SK-N-SH treated with all-trans-retinoic acid at 6 μM for 48 hours (cell line): ENCODE data around the gene ZNF546.
"Not testable (repeated sequence)": the region's sequence is repeated elsewhere in the genome, so short reads cannot be mapped to it uniquely, and the experiment has no call there.

ENCODE experiments used
- ATAC-seq: fragments of 200-7000 bp; cut with Tn5 transposase; 3 replicates; pipeline ENCODE4 v1.9.1; 2020; ENCODE audit warnings: mild to moderate bottlenecking, moderate library complexity
- ARNTL ChIP-seq: fragments of 450-650 bp; formaldehyde crosslinking; IDR thresholded peaks from 2 replicates; pipeline ENCODE4 v1.5.0; 2020; ENCODE audit warnings: low read depth, mild to moderate bottlenecking, moderate library complexity, borderline replicate concordance
- BACH2 ChIP-seq: fragments of 250-450 bp; sonication (Bioruptor Pico); IDR thresholded peaks from 2 replicates; pipeline ENCODE4 v1.9.0; 2021; ENCODE audit warnings: mild to moderate bottlenecking, borderline replicate concordance
- CSDC2 ChIP-seq: fragments of 250-450 bp; sonication (Bioruptor Pico); IDR thresholded peaks from 2 replicates; pipeline ENCODE4 v1.5.0; 2020; ENCODE audit warnings: mild to moderate bottlenecking, moderate library complexity
- ESRRG ChIP-seq: fragments of 250-450 bp; sonication (Bioruptor Pico); IDR thresholded peaks from 2 replicates; pipeline ENCODE4 v1.6.1; 2021; ENCODE audit warnings: mild to moderate bottlenecking
- GLIS3 ChIP-seq: fragments of 250-450 bp; sonication (Bioruptor Pico); IDR thresholded peaks from 2 replicates; pipeline ENCODE4 v1.5.0; 2020; ENCODE audit warnings: mild to moderate bottlenecking, moderate library complexity
- OSR1 ChIP-seq: fragments of 250-450 bp; sonication (Bioruptor Pico); IDR thresholded peaks from 2 replicates; pipeline ENCODE4 v1.8.0; 2022; ENCODE audit warnings: moderate library complexity, mild to moderate bottlenecking, inconsistent platforms
- RARB ChIP-seq: fragments of 250-450 bp; sonication (Bioruptor Pico); IDR thresholded peaks from 2 replicates; pipeline ENCODE4 v1.8.0; 2021; ENCODE audit warnings: mild to moderate bottlenecking, moderate library complexity
- SNAI2 ChIP-seq: fragments of 250-450 bp; sonication (Bioruptor Pico); IDR thresholded peaks from 2 replicates; pipeline ENCODE4 v1.5.0; 2020; ENCODE audit warnings: mild to moderate bottlenecking, moderate library complexity
- TCF4 ChIP-seq: fragments of 250-450 bp; sonication (Bioruptor Pico); IDR thresholded peaks from 2 replicates; pipeline ENCODE4 v1.8.0; 2021; ENCODE audit warnings: mild to moderate bottlenecking, moderate library complexity, borderline replicate concordance
- TOX ChIP-seq: fragments of 250-450 bp; sonication (Bioruptor Pico); IDR thresholded peaks from 2 replicates; pipeline ENCODE4 v1.8.0; 2021; ENCODE audit warnings: mild to moderate bottlenecking, moderate library complexity, borderline replicate concordance
- ZC3H10 ChIP-seq: fragments of 250-450 bp; sonication (Bioruptor Pico); IDR thresholded peaks from 2 replicates; pipeline ENCODE4 v1.5.1; 2021; ENCODE audit warnings: mild to moderate bottlenecking, moderate library complexity
- ZFP3 ChIP-seq: fragments of 250-450 bp; sonication (Bioruptor Pico); IDR thresholded peaks from 2 replicates; pipeline ENCODE4 v1.5.0; 2020; ENCODE audit warnings: mild to moderate bottlenecking, moderate library complexity
- ZFP30 ChIP-seq: fragments of 450-650 bp; formaldehyde crosslinking; IDR thresholded peaks from 2 replicates; pipeline ENCODE4 v1.5.0; 2022; ENCODE audit warnings: mild to moderate bottlenecking, moderate library complexity
- ZNF565 ChIP-seq: fragments of 450-650 bp; formaldehyde crosslinking; conservative IDR thresholded peaks from 2 replicates; pipeline ENCODE4 v1.5.0; 2020; ENCODE audit warnings: low read depth, mild to moderate bottlenecking, moderate library complexity
- ZNF70 ChIP-seq: fragments of 450-650 bp; formaldehyde crosslinking; IDR thresholded peaks from 2 replicates; pipeline ENCODE4 v1.5.0; 2020; ENCODE audit warnings: mild to moderate bottlenecking, moderate library complexity
- TF ChIP-seq, protein P1 (sequence below): fragments of 250-450 bp; sonication (Bioruptor Pico); IDR thresholded peaks from 2 replicates; pipeline ENCODE4 v1.8.0; 2021; ENCODE audit warnings: low read depth, mild to moderate bottlenecking, moderate library complexity, borderline replicate concordance
- TF ChIP-seq, protein P2 (sequence below): fragments of 250-450 bp; sonication (Bioruptor Pico); IDR thresholded peaks from 2 replicates; pipeline ENCODE4 v1.5.0; 2020; ENCODE audit warnings: mild to moderate bottlenecking, moderate library complexity
- TF ChIP-seq, protein P3 (sequence below): fragments of 250-450 bp; sonication (Bioruptor Pico); IDR thresholded peaks from 2 replicates; pipeline ENCODE4 v1.5.1; 2021; ENCODE audit warnings: mild to moderate bottlenecking, moderate library complexity

Gene ZNF546

DNA sequence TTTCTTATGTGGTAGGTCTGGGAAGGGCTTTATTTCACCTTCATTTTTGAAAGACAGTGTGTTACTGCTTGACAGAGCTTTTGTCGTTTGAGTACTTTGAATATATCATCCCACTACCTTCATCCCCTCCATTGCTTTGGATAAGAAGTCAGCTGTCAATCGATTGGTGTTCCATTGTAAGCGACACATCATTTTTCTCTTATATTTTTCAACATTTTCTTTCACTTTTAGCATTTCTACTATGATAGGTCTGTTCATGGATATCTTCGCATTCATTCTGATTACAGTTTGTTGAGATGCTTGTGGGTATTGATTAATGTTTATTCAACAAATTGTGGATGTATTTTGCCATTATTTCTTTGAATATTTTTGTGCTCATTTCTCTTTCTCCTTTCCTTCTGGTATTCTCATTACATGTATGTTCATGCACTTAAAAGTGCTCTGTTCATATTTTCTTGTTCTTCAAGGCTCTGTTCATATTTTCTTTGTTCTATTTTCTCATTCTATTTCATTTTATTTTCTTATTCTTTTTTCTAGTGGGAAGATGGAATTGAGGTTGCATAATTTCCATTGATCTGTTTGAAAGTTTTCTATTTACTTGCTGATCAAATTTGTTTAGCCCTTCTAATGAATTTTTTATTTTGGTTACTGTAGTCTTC is 29.2 kb downstream of the ZNF546 start:
- TF ChIP-seq ZC3H10 (CRISPR knock-in tag), result no peak
- TF ChIP-seq BACH2 (CRISPR knock-in tag), result no peak
- TF ChIP-seq TOX (CRISPR knock-in tag), result no peak
- TF ChIP-seq ZNF70 (CRISPR knock-in tag), result no peak
- no peak for TF ChIP-seq ZNF565 (CRISPR knock-in tag)
- no peak for TF ChIP-seq ARNTL (CRISPR knock-in tag)
- no peak for TF ChIP-seq GLIS3 (CRISPR knock-in tag)
- TF ChIP-seq CSDC2, result no peak
- TF ChIP-seq, all 23 proteins: peak for 0
- no peak for ATAC-seq

DNA sequence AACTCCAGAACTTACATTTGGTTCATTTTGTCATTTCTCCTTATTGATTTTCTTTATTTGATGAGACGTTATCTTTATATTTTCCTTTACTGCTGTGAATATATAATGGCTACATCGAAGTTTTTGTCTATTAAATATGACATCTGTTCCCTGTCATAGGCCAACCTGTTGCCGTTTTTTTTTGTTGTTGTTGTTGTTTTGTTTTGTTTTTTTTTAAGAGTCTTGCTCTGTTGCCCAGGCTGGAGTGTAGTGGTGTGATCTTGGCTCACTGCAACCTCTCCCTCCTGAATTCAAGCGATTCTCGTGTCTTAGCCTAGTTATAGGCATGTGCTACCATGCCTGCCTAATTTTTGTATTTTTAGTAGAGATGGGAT is 29.7 kb downstream of the ZNF546 start:
- TF ChIP-seq SNAI2 (CRISPR knock-in tag), result no peak
- no peak for TF ChIP-seq ARNTL (CRISPR knock-in tag)
- TF ChIP-seq, protein P1, sequence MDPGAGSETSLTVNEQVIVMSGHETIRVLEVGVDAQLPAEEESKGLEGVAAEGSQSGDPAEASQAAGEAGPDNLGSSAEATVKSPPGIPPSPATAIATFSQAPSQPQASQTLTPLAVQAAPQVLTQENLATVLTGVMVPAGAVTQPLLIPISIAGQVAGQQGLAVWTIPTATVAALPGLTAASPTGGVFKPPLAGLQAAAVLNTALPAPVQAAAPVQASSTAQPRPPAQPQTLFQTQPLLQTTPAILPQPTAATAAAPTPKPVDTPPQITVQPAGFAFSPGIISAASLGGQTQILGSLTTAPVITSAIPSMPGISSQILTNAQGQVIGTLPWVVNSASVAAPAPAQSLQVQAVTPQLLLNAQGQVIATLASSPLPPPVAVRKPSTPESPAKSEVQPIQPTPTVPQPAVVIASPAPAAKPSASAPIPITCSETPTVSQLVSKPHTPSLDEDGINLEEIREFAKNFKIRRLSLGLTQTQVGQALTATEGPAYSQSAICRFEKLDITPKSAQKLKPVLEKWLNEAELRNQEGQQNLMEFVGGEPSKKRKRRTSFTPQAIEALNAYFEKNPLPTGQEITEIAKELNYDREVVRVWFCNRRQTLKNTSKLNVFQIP, result no peak
- TF ChIP-seq OSR1 (CRISPR knock-in tag), result no peak
- ATAC-seq, result no peak

DNA sequence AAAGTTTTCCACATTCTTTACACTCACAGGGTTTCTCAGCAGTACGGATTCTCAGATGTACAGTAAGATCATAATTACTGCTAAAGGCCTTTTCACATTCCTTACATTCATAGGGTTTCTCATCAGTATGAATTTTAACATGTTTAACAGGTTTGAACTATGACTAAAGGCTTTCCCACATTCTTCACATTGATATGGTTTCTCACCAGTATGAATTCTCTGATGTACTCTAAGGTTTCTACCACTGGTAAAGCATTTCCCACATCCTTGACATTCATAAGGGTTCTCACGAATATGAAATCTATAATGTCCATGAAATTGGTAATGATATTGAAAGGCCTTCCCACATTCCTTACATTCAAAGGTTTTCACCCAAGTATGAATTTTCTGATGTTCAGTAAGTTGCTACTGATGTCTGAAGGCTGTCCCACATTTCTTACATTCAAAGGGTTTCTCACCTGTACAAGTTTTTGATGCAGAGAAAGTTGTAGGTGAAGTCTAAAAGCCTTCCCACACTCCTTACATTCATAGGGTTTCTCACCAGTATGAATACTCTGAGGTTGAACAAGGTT is 37.2 kb downstream of the ZNF546 start:
- no peak for ATAC-seq
- TF ChIP-seq ZNF70 (CRISPR knock-in tag), result no peak
- no peak for TF ChIP-seq ZC3H10 (CRISPR knock-in tag)
- TF ChIP-seq TCF4 (CRISPR knock-in tag), result no peak
- no peak for TF ChIP-seq SNAI2 (CRISPR knock-in tag)
- no peak for TF ChIP-seq ZFP3
- TF ChIP-seq, protein P2, sequence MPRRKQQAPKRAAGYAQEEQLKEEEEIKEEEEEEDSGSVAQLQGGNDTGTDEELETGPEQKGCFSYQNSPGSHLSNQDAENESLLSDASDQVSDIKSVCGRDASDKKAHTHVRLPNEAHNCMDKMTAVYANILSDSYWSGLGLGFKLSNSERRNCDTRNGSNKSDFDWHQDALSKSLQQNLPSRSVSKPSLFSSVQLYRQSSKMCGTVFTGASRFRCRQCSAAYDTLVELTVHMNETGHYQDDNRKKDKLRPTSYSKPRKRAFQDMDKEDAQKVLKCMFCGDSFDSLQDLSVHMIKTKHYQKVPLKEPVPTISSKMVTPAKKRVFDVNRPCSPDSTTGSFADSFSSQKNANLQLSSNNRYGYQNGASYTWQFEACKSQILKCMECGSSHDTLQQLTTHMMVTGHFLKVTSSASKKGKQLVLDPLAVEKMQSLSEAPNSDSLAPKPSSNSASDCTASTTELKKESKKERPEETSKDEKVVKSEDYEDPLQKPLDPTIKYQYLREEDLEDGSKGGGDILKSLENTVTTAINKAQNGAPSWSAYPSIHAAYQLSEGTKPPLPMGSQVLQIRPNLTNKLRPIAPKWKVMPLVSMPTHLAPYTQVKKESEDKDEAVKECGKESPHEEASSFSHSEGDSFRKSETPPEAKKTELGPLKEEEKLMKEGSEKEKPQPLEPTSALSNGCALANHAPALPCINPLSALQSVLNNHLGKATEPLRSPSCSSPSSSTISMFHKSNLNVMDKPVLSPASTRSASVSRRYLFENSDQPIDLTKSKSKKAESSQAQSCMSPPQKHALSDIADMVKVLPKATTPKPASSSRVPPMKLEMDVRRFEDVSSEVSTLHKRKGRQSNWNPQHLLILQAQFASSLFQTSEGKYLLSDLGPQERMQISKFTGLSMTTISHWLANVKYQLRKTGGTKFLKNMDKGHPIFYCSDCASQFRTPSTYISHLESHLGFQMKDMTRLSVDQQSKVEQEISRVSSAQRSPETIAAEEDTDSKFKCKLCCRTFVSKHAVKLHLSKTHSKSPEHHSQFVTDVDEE (CRISPR knock-in tag), result no peak
- TF ChIP-seq RARB (CRISPR knock-in tag), result no peak
- TF ChIP-seq GLIS3 (CRISPR knock-in tag), result no peak
- TF ChIP-seq ESRRG (CRISPR knock-in tag), result no peak
- TF ChIP-seq ZFP30 (CRISPR knock-in tag), result no peak
- no peak for TF ChIP-seq CSDC2
- TF ChIP-seq, protein P3, sequence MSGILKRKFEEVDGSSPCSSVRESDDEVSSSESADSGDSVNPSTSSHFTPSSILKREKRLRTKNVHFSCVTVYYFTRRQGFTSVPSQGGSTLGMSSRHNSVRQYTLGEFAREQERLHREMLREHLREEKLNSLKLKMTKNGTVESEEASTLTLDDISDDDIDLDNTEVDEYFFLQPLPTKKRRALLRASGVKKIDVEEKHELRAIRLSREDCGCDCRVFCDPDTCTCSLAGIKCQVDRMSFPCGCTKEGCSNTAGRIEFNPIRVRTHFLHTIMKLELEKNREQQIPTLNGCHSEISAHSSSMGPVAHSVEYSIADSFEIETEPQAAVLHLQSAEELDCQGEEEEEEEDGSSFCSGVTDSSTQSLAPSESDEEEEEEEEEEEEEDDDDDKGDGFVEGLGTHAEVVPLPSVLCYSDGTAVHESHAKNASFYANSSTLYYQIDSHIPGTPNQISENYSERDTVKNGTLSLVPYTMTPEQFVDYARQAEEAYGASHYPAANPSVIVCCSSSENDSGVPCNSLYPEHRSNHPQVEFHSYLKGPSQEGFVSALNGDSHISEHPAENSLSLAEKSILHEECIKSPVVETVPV (CRISPR knock-in tag), result no peak
- TF ChIP-seq TOX (CRISPR knock-in tag), result no peak

DNA sequence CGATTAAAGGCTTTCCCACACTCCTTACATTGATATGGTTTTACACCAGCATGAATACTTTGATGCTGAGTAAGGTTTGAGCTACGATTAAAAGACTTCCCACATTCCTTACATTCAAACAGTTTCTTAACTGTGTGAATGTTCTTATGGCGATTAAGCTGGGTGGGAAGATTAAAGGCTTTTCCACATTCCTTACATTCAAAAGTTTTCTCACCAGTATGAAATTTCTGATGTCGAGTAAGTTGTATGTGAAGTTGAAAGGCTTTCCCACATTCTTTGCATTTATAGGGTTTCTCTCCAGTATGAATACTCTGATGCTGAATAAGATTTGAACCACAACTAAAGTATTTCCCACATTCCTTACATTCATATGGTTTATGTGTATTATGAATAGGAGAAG is 39.1 kb downstream of the ZNF546 start:
- no peak for ATAC-seq
- TF ChIP-seq RARB (CRISPR knock-in tag), result no peak

DNA sequence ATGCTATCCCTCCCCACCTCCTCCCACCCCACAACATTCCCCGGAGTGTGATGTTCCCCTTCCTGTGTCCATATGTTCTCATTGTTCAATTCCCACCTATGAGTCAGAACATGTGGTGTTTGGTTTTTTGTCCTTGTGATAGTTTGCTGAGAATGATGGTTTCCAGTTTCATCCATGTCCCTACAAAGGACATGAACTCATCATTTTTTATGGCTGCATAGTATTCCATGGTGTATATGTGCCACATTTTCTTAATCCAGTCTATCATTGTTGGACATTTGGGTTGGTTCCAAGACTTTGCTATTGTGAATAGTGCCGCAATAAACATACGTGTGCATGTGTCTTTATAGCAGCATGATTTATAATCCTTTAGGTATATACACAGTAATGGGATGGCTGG is 41.2 kb downstream of the ZNF546 start:
- ATAC-seq, result not testable (repeated sequence)

DNA sequence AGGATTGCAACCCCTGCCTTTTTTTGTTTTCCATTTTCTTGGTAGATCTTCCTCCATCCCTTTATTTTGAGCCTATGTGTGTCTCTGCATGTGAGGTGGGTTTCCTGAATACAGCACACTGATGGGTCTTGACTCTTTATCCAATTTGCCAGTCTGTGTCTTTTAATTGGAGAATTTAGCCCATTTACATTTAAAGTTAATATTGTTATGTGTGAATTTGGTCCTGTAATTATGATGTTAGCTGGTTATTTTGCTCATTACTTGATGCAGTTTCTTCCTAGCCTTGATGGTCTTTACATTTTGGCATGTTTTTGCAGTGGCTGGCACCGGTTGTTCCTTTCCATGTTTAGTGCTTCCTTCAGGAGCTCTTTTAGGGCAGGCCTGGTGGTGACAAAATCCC is 44.9 kb downstream of the ZNF546 start:
- not testable (repeated sequence) for ATAC-seq
